Endothelial cell of umbilical vein (primary cell): ENCODE data around the gene IGSF5. TPM values are rescaled to one million over a fixed set of nuclear protein-coding genes. Genes with fewer than 3 reads are reported as not detected.

Experiments used
- BruUV-seq: library from RNA; stranded (reverse); fragments of 400-500 nt; replicated peaks from 2 replicates; lab custom pipeline; 2021; lab: Mats Ljungman, UMichigan
- CTCF ChIA-PET: fragments of 300-600, 350-600 bp; sonication (Branson Sonifier 250); formaldehyde crosslinking; loops from one replicate; lab custom pipeline; 2021; ENCODE audit warnings: antibody characterized with exemption, inconsistent platforms; lab: Charles Lee
- POLR2A ChIA-PET: fragments of 300-600, 350-600 bp; sonication (Branson Sonifier 250); formaldehyde crosslinking; loops from one replicate; lab custom pipeline; 2021; ENCODE audit warnings: antibody characterized with exemption, inconsistent platforms; lab: Charles Lee
- DNase-seq: peaks from one replicate; pipeline ENCODE4 v3.0.0-alpha.2; 2011; ENCODE audit warnings: low read depth, low spot score
- FAIRE-seq: peaks from 2 replicates; lab custom pipeline; 2011; peaks lifted over from hg19 to GRCh38; lab: Jason Lieb, UNC
- H2AFZ ChIP-seq: 2 replicates; pipeline ENCODE4 v1.6.0; 2012; ENCODE audit warnings: low read depth, low read length, control low read depth, inconsistent platforms
- H3K27ac ChIP-seq: 2 replicates; pipeline ENCODE4 v1.5.1; 2011; ENCODE audit warnings: low read depth, mild to moderate bottlenecking, control low read depth, low read length, moderate library complexity; ENCODE audit not compliant: insufficient read depth
- H3K27me3 ChIP-seq, 2 experiments: 2 replicates each; pipeline versions ENCODE4 v1.6.0 to v1.6.1; 2011; ENCODE audit warnings: low read length in 2 of 2, mixed read lengths in 1 of 2; ENCODE audit not compliant: control insufficient read depth in 2 of 2, insufficient read depth in 2 of 2
- H3K36me3 ChIP-seq, 2 experiments: 2 replicates in 1 of 2; 3 replicates in 1 of 2; pipeline ENCODE4 v1.5.1; 2011; ENCODE audit warnings: low read length in 2 of 2, mild to moderate bottlenecking in 1 of 2, moderate library complexity in 1 of 2; ENCODE audit not compliant: control insufficient read depth in 2 of 2, insufficient read depth in 2 of 2; ENCODE audit errors: extremely low read depth in 1 of 2
- H3K4me1 ChIP-seq: 3 replicates; pipeline ENCODE4 v1.5.1; 2011; ENCODE audit warnings: mild to moderate bottlenecking, low read length; ENCODE audit not compliant: control insufficient read depth, insufficient read depth; ENCODE audit errors: extremely low read depth
- H3K4me2 ChIP-seq: 2 replicates; pipeline ENCODE4 v1.6.1; 2011; ENCODE audit warnings: low read length, control low read depth, mixed read lengths; ENCODE audit not compliant: insufficient read depth
- H3K4me3 ChIP-seq, 3 experiments: fragments of 200-600 bp in 1 of 3; sonication (generic), shearing (Covaris generic) in 1 of 3; replicated peaks in 1 of 3; 2 replicates each; pipeline ENCODE4 v1.5.1; 2011 to 2016; ENCODE audit warnings: control low read depth in 3 of 3, low read length in 3 of 3, mild to moderate bottlenecking in 2 of 3, inconsistent platforms in 1 of 3, low read depth in 1 of 3, moderate library complexity in 1 of 3; ENCODE audit not compliant: insufficient read depth in 1 of 3
- H3K79me2 ChIP-seq: 2 replicates; pipeline ENCODE4 v1.6.0; 2012; ENCODE audit warnings: low read length, inconsistent platforms; ENCODE audit not compliant: control insufficient read depth, insufficient read depth
- H3K9ac ChIP-seq: replicated peaks from 2 replicates; pipeline ENCODE3; 2011; ENCODE audit warnings: low read length, control low read depth; ENCODE audit not compliant: insufficient read depth; ENCODE audit errors: extremely low read depth
- H3K9me1 ChIP-seq: replicated peaks from 3 replicates; pipeline ENCODE4 v1.6.0; 2011; ENCODE audit warnings: mild to moderate bottlenecking, low read length; ENCODE audit not compliant: control insufficient read depth, insufficient read depth; ENCODE audit errors: extremely low read depth
- H3K9me3 ChIP-seq: replicated peaks from 2 replicates; pipeline ENCODE4 v1.5.1; 2012; ENCODE audit warnings: low read length, inconsistent platforms; ENCODE audit not compliant: control insufficient read depth, insufficient read depth
- H4K20me1 ChIP-seq: replicated peaks from 2 replicates; pipeline ENCODE3; 2011; ENCODE audit warnings: mild to moderate bottlenecking, low read length; ENCODE audit not compliant: control insufficient read depth, insufficient read depth; ENCODE audit errors: extremely low read depth
- CTCF ChIP-seq, 2 donors: IDR thresholded peaks; 1 replicate in 1 of 2; 2 replicates in 1 of 2; pipeline ENCODE4 v1.5.1; 2011; ENCODE audit warnings: low read length in 2 of 2, mild to moderate bottlenecking in 2 of 2, moderate library complexity in 2 of 2, control low read depth in 1 of 2, inconsistent platforms in 1 of 2, low read depth in 1 of 2; ENCODE audit not compliant: insufficient read depth in 1 of 2; ENCODE audit errors: extremely low read depth in 1 of 2
- EZH2 ChIP-seq: IDR thresholded peaks from 2 replicates; pipeline ENCODE4 v1.6.1; 2012; ENCODE audit warnings: borderline replicate concordance, low read depth, mild to moderate bottlenecking, moderate library complexity, low read length, inconsistent platforms; ENCODE audit not compliant: severe bottlenecking
- FOS ChIP-seq: IDR thresholded peaks from 2 replicates; pipeline ENCODE4 v1.6.1; 2011; ENCODE audit warnings: mild to moderate bottlenecking, low read length, moderate library complexity, borderline replicate concordance; ENCODE audit not compliant: insufficient read depth
- GATA2 ChIP-seq: IDR thresholded peaks from 2 replicates; pipeline ENCODE4 v1.7.0; 2011; ENCODE audit warnings: low read depth, mild to moderate bottlenecking, moderate library complexity, mixed read lengths, low read length; ENCODE audit not compliant: insufficient read length, insufficient read depth
- JUN ChIP-seq: IDR thresholded peaks from 2 replicates; pipeline ENCODE4 v1.6.1; 2011; ENCODE audit warnings: borderline replicate concordance, low read depth; ENCODE audit not compliant: insufficient read length, insufficient read depth
- MAX ChIP-seq: IDR thresholded peaks from 2 replicates; pipeline ENCODE4 v1.6.1; 2011; ENCODE audit not compliant: insufficient read depth, insufficient read length
- MYC ChIP-seq: IDR thresholded peaks from one replicate; pipeline ENCODE4 v1.6.1; 2011; ENCODE audit warnings: mild to moderate bottlenecking, low read depth, low read length
- POLR2A ChIP-seq: IDR thresholded peaks from 2 replicates; pipeline ENCODE4 v1.6.1; 2012; ENCODE audit warnings: low read depth, mild to moderate bottlenecking, control low read depth, low read length
- POLR2AphosphoS5 ChIP-seq: IDR thresholded peaks from 2 replicates; pipeline ENCODE4 v1.6.1; 2012; ENCODE audit warnings: low read depth, mild to moderate bottlenecking, control low read depth, low read length, moderate library complexity; ENCODE audit not compliant: insufficient read depth
- dilution Hi-C: fragments of 300-500 bp; cut with MboI; formaldehyde crosslinking; loops from one replicate; pipeline ENCODE4 v1.15.0; 2019; ENCODE audit warnings: low sequenced_read_pairs; ENCODE audit not compliant: extremely low pct_ligation_motif_present
- intact Hi-C: fragments of 100-400 bp; cut with micrococcal nuclease; formaldehyde crosslinking; loops from one replicate; pipeline ENCODE4 v1.10.0; 2022
- polyA plus RNA-seq, 4 experiments: library from polyadenylated mRNA; depleted of rRNA in 3 of 4; stranded (reverse) in 3 of 4; unstranded in 1 of 4; fragments of >200 nt; gene quantifications; 2 replicates each; pipeline versions ENCODE4 v1.2.1 to v1.2.3, GENCODE V29; 2011 to 2012; ENCODE audit warnings: missing spikeins in 1 of 4
- total RNA-seq: library from RNA; stranded (reverse); gene quantifications from 2 replicates; pipeline ENCODE4 v1.2.3, GENCODE V29; 2021

IGSF5 gene
- total and polyA plus RNA-seq, 2 donors (not counting 3 experiments of a cell fraction or from before 2014, with no cell fraction given): not detected

GRCh38 chr21:39714331-39714730 lies 30.7 kb upstream of the IGSF5 start:
- BruUV-seq: no TSS peak
- H2AFZ ChIP-seq: no peak overlapping the region
- CTCF ChIA-PET: interaction anchor here (1.2 to 2.0 kb wide), 2 partner anchors 8 to 197 kb away, joined by 3 to 30 read pairs; no protein-coding TSS in a partner anchor
- H3K4me1 ChIP-seq: no peaks in the 10 kb centered on the region
- DNase-seq: no peak
- H3K9me3 ChIP-seq: no peaks in the 10 kb centered on the region
- H3K4me2 ChIP-seq: no peak overlapping the region
- H4K20me1 ChIP-seq: no peaks in the 10 kb centered on the region
- dilution Hi-C loops (loop anchor here (25.0 kb wide), 1 partner anchor 202 kb away; no protein-coding TSS in a partner anchor), intact Hi-C loops (loop anchor here (10.0 kb wide), 1 partner anchor 70 kb away; no protein-coding TSS in a partner anchor)
- H3K27me3 ChIP-seq: no peaks in the 10 kb centered on the region
- H3K9ac ChIP-seq: no peak overlapping the region
- no peak for FAIRE-seq
- no peaks in the 10 kb centered on the region for H3K36me3 ChIP-seq
- no peaks in the 10 kb centered on the region for H3K79me2 ChIP-seq
- TF ChIP-seq GATA2 (no peak), POLR2AphosphoS5 (no peak), CTCF (IDR thresholded peaks at IDR 0.05; ENCODE audit: extremely low read depth in 1 of 2, insufficient read depth in 1 of 2, low read depth in 1 of 2, low read length in 2 of 2) (no peak), JUN (no peak), EZH2 (no peak), POLR2A (no peak), MAX (no peak), MYC (no peak), FOS (no peak)
- no peak overlapping the region for H3K27ac ChIP-seq
- POLR2A ChIA-PET: no interaction called here
- H3K9me1 ChIP-seq: no peaks in the 10 kb centered on the region
- no peak overlapping the region for H3K4me3 ChIP-seq
